GM10248 (cell line): ENCODE results near the gene FBLN1.

Experiments
- CTCF ChIA-PET: fragments of 300-600 bp; sonication (Branson Sonifier 250); formaldehyde crosslinking; extraction: SDS; loops from one replicate; lab custom pipeline; 2021; ENCODE audit warnings: antibody characterized with exemption; lab: Yijun Ruan, JAX
- POLR2A ChIA-PET: fragments of 350-650 bp; sonication (Branson Sonifier 250); formaldehyde crosslinking; extraction: SDS; loops from one replicate; lab custom pipeline; 2020; ENCODE audit warnings: antibody characterized with exemption; lab: Yijun Ruan, JAX
- DNase-seq: peaks from one replicate; pipeline ENCODE4 v3.0.0; 2012; ENCODE audit errors: extremely low spot score
- TF ChIP-seq, protein P1 (sequence below): IDR thresholded peaks from 2 replicates; pipeline ENCODE4 v1.5.1; 2012; ENCODE audit warnings: mild to moderate bottlenecking, low read depth; ENCODE audit errors: extremely low read depth, missing control alignments, control extremely low read depth

Gene FBLN1

DNA sequence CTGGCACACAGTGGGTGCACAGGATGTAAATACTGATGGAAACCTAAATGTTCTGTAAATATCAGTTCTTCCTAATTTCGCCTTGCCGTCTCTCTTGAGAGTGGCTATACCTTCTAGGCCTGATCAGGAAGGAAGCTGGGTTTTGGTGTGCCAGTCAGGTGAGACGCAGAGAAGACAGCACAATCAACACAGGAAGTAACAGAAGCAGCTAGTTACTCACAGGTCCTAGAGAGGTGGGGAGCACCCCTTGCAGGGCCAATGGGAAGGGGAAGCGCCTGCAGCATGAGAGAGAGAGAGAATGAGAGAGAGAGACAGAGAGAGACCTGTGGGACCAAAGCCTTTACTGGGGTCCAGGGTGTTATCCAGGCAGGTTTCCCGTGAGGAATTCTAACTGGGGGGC is 80.8 kb downstream of the FBLN1 start:
- ChIA-PET CTCF (interaction anchor here (1.3 to 1.6 kb wide), 3 partner anchors 61 to 533 kb away, joined by 3 to 5 read pairs (median 4); no protein-coding TSS in a partner anchor), POLR2A (no interaction called here)
- TF ChIP-seq, protein P1, sequence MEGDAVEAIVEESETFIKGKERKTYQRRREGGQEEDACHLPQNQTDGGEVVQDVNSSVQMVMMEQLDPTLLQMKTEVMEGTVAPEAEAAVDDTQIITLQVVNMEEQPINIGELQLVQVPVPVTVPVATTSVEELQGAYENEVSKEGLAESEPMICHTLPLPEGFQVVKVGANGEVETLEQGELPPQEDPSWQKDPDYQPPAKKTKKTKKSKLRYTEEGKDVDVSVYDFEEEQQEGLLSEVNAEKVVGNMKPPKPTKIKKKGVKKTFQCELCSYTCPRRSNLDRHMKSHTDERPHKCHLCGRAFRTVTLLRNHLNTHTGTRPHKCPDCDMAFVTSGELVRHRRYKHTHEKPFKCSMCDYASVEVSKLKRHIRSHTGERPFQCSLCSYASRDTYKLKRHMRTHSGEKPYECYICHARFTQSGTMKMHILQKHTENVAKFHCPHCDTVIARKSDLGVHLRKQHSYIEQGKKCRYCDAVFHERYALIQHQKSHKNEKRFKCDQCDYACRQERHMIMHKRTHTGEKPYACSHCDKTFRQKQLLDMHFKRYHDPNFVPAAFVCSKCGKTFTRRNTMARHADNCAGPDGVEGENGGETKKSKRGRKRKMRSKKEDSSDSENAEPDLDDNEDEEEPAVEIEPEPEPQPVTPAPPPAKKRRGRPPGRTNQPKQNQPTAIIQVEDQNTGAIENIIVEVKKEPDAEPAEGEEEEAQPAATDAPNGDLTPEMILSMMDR: no peak
- no peak for DNase-seq

DNA sequence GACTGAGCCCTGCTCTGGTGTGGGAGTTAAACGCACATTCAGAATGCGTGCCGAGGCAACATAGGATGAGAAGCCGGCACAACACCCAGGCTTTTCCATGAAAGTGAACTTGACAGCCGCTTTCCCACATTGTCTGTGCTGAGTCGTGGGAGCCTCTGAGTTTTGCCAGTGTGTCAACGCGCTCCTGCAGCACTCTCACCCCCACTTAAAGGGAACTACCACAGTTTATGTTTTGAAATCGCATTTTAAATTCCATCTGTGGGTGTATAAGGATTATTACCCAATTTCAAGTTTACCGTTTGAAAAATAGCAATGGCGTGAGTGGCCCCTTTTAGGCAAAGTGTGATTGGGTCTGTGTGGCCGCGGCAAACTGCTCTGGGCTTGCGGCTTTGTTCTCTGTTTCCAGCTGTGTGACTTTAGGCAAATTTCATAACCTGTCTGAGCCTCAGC is 81.5 kb downstream of the FBLN1 start:
- no peak for DNase-seq
- POLR2A ChIA-PET: no interaction called here
- TF ChIP-seq, protein P1: no peak
- CTCF ChIA-PET: interaction anchor here (1.3 to 1.6 kb wide), 3 partner anchors 61 to 532 kb away, joined by 3 to 5 read pairs (median 4); no protein-coding TSS in a partner anchor

DNA sequence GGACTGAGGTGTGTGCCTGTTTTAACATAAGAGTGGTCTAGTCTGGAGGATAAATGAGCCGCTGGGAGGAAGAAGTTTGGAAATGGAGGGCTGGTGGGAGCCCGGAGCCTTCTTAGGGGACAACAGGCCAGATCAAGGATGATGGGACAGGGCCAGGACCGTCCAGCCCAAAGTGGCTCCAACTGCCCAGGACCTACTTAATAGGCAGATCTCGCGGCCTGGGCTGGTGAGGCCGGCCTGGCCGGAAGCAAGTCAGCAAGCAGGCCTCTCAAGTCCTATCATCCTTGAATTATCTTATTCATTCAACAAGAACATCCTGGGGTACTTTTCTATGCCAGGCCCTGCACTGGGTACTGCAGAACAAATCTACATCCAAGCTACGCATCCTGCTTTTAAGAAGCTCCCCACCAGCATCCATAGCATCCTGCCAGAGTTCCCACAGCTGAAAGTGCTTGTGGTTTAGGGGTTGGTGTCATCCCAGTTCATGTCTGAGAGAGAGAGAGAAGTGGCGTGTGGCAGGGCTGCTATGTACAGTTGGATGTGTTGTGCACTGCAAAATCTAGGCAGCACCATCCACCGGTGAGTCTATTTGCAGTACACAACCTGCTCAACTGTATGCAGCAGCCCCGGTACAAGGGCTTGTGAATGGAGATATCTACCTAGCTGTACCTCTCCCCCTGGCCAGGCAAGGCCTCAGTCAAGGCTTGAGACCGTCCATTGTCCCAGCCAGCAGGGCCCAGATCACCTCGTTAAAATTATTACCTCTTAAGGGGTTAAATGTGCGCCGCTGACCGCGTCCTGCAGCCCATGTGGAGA is 82.1 kb downstream of the FBLN1 start:
- ChIA-PET CTCF (no interaction called here), POLR2A (no interaction called here)
- DNase-seq: no peak
- TF ChIP-seq, protein P1: no peak

DNA sequence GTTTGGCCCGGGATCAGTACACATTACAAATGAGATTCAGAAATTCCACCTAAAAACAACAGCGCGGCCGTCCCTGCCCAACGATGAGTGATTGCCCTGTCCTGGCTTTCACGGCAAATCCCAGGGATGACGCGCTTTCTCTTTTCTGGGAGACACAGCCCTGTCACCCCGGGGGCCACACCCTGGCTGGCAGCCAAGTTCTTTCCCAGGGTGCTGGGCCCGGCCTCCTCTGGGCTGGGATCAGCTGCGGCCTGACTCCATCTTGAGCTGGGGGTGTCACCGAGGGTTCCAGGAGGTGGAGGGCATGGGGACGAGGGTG is 82.7 kb downstream of the FBLN1 start:
- TF ChIP-seq, protein P1: no peak
- POLR2A ChIA-PET: no interaction called here
- no peak for DNase-seq
- CTCF ChIA-PET: no interaction called here

DNA sequence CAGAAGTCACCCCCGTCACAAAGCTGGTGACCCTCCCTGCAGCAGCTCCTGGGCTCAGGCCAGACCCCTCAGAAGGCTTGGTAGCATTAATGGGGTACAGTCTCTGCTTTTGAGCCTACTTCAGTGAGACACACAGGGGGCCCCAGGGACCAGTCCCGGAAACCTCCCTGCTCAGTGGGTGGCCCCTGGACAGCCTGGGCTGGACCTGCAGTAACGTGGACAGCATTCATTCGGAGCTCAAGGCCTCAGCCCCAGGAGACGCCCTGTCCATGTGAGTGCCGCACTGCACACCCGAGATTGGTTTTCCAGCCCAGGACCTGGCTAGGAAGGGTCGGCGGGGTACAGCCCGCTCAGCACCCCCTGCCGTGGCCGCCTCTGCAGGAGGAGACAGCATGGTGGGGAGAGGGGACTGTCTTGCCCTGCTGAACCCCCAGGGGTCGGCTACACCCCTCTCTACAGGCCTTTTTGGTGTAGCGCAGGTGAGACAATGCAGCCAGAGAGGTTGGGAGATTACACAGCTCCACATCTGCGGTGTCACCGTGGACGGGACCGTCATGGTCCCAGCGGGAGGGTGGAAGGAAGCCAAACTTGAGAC is 83.4 kb downstream of the FBLN1 start:
- ChIA-PET POLR2A (no interaction called here), CTCF (no interaction called here)
- TF ChIP-seq, protein P1: no peak
- no peak for DNase-seq

DNA sequence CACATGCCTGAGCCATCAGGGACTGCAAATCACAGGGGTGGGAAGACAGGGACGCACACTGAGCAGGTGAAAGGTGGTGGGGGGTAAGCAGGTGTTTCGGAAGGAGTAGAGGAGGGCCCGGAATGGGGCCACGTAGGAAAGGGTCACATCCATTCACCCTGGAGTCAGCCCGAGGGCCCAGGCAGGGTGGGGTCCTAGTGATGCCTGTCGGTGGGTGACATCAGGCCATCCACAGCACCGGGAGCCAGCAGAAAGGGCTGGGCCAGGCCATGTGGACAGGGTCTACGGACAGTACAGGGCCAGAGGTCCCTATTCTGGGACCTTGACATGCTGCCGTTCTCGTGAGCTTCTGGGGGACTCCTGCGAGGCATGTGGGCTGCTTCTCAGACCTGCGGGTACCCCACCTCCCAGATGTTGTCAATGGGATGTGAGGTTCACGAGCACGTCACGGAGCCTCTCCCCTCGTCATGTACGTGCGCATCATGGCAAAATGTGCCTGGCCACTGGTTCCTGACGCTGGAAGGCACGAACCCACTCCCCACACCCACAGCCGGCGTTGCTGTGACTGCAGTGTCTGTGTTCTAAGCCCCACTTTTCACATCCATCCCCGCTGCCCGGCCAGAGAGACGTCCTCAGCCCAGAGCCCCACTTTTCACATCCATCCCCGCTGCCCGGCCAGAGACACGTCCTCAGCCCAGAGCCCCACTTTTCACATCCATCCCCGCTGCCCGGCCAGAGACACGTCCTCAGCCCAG is 84.1 kb downstream of the FBLN1 start:
- ChIA-PET CTCF (no interaction called here), POLR2A (no interaction called here)
- TF ChIP-seq, protein P1: no peak
- DNase-seq: no peak
